ENCODE results near the gene GBF1. TPM values are rescaled to one million over a fixed set of nuclear protein-coding genes. Genes with fewer than 3 reads are reported as not detected.

GBF1 gene
- total and polyA plus RNA-seq, 2 of the 13 experiments (the other 11 are each of a cell fraction or from before 2014, with no cell fraction given): 17.1 to 21.9 TPM

- TF ChIP-seq ZGPAT (CRISPR knock-in tag; IDR thresholded peaks at IDR 0.05): peak; percentile 87
- peak; percentile 72 for TF ChIP-seq FOXO1 (CRISPR knock-in tag; IDR thresholded peaks at IDR 0.05)
- peak; percentile 39; the same call in 1 of the 2 replicates for TF ChIP-seq FOXA3 (CRISPR knock-in tag; IDR thresholded peaks at IDR 0.05)
- TF ChIP-seq CBFB (CRISPR knock-in tag; IDR thresholded peaks at IDR 0.05): peak; percentile 80
- no peak for TF ChIP-seq ARID2 (CRISPR knock-in tag; IDR thresholded peaks at IDR 0.05; ENCODE audit: borderline replicate concordance)
- TF ChIP-seq ZNF777 (CRISPR knock-in tag; IDR thresholded peaks at IDR 0.05): peak; percentile 89
- peak; percentile 54; the same call in 1 of the 2 replicates for TF ChIP-seq MXD1 (CRISPR knock-in tag; IDR thresholded peaks at IDR 0.05)
- 0 out of 2 replicates have a peak, but pooled peaks have one; percentile 28 for TF ChIP-seq ZNF598 (CRISPR knock-in tag; IDR thresholded peaks at IDR 0.05; ENCODE audit: borderline replicate concordance)
- TF ChIP-seq ZNF256 (CRISPR knock-in tag; conservative IDR thresholded peaks at IDR 0.05): peak; percentile 57; the same call in 1 of the 2 replicates
- TF ChIP-seq KLF11 (CRISPR knock-in tag; IDR thresholded peaks at IDR 0.05): 0 out of 2 replicates have a peak, but pooled peaks have one; percentile 73
- no peak for TF ChIP-seq PLSCR1 (CRISPR knock-in tag; IDR thresholded peaks at IDR 0.05; ENCODE audit: borderline replicate concordance)
- no peak for TF ChIP-seq FLYWCH1 (CRISPR knock-in tag; IDR thresholded peaks at IDR 0.05)
- TF ChIP-seq CEBPB (IDR thresholded peaks at IDR 0.05; ENCODE audit: borderline replicate concordance, low read depth, low read length): no peak
- TF ChIP-seq ZNF782 (CRISPR knock-in tag; IDR thresholded peaks at IDR 0.05; ENCODE audit: borderline replicate concordance): peak; percentile 82
- peak; percentile 78 for TF ChIP-seq TGIF2 (CRISPR knock-in tag; IDR thresholded peaks at IDR 0.05)
- TF ChIP-seq HHEX (CRISPR knock-in tag; IDR thresholded peaks at IDR 0.05): no peak
- TF ChIP-seq ZNF275 (CRISPR knock-in tag; IDR thresholded peaks at IDR 0.05; ENCODE audit: borderline replicate concordance): no peak
- TF ChIP-seq NCOA2 (CRISPR knock-in tag; IDR thresholded peaks at IDR 0.05): peak; percentile 67
- TF ChIP-seq HNRNPK (IDR thresholded peaks at IDR 0.05; ENCODE audit: low read depth, low read length, poor library complexity, severe bottlenecking): no peak
- TF ChIP-seq DMTF1 (CRISPR knock-in tag; IDR thresholded peaks at IDR 0.05): no peak
- 0 out of 2 replicates have a peak, but pooled peaks have one; percentile 47 for TF ChIP-seq ZNF160 (CRISPR knock-in tag; IDR thresholded peaks at IDR 0.05)
- TF ChIP-seq HNRNPLL (IDR thresholded peaks at IDR 0.05; ENCODE audit: low read depth, low read length, poor library complexity, severe bottlenecking): peak; percentile 88
- peak; percentile 80 for TF ChIP-seq STAG1 (CRISPR knock-in tag; IDR thresholded peaks at IDR 0.05)
- TF ChIP-seq RORA (CRISPR knock-in tag; IDR thresholded peaks at IDR 0.05): no peak
Observed at GRCh38 chr10:102422545-102423129, 177.3 kb downstream of the GBF1 start (continued).
